Endothelial cell of umbilical vein (primary cell): ENCODE measurements around the gene PIRT. TPM values are rescaled to one million over a fixed set of nuclear protein-coding genes. Genes with fewer than 3 reads are reported as not detected.

ENCODE experiments used
- BruUV-seq: library from RNA; stranded (reverse); fragments of 400-500 nt; replicated peaks from 2 replicates; lab custom pipeline; 2021; lab: Mats Ljungman, UMichigan
- CTCF ChIA-PET: fragments of 300-600, 350-600 bp; sonication (Branson Sonifier 250); formaldehyde crosslinking; loops from one replicate; lab custom pipeline; 2021; ENCODE audit warnings: antibody characterized with exemption, inconsistent platforms; lab: Charles Lee
- POLR2A ChIA-PET: fragments of 300-600, 350-600 bp; sonication (Branson Sonifier 250); formaldehyde crosslinking; loops from one replicate; lab custom pipeline; 2021; ENCODE audit warnings: antibody characterized with exemption, inconsistent platforms; lab: Charles Lee
- DNase-seq: peaks from one replicate; pipeline ENCODE4 v3.0.0-alpha.2; 2011; ENCODE audit warnings: low read depth, low spot score
- FAIRE-seq: peaks from 2 replicates; lab custom pipeline; 2011; peaks lifted over from hg19 to GRCh38; lab: Jason Lieb, UNC
- H2AFZ ChIP-seq: 2 replicates; pipeline ENCODE4 v1.6.0; 2012; ENCODE audit warnings: low read depth, low read length, control low read depth, inconsistent platforms
- H3K27ac ChIP-seq: 2 replicates; pipeline ENCODE4 v1.5.1; 2011; ENCODE audit warnings: low read depth, mild to moderate bottlenecking, control low read depth, low read length, moderate library complexity; ENCODE audit not compliant: insufficient read depth
- H3K27me3 ChIP-seq, 2 experiments: 2 replicates each; pipeline versions ENCODE4 v1.6.0 to v1.6.1; 2011; ENCODE audit warnings: low read length in 2 of 2, mixed read lengths in 1 of 2; ENCODE audit not compliant: control insufficient read depth in 2 of 2, insufficient read depth in 2 of 2
- H3K36me3 ChIP-seq, 2 experiments: 2 replicates in 1 of 2; 3 replicates in 1 of 2; pipeline ENCODE4 v1.5.1; 2011; ENCODE audit warnings: low read length in 2 of 2, mild to moderate bottlenecking in 1 of 2, moderate library complexity in 1 of 2; ENCODE audit not compliant: control insufficient read depth in 2 of 2, insufficient read depth in 2 of 2; ENCODE audit errors: extremely low read depth in 1 of 2
- H3K4me1 ChIP-seq: 3 replicates; pipeline ENCODE4 v1.5.1; 2011; ENCODE audit warnings: mild to moderate bottlenecking, low read length; ENCODE audit not compliant: control insufficient read depth, insufficient read depth; ENCODE audit errors: extremely low read depth
- H3K4me2 ChIP-seq: 2 replicates; pipeline ENCODE4 v1.6.1; 2011; ENCODE audit warnings: low read length, control low read depth, mixed read lengths; ENCODE audit not compliant: insufficient read depth
- H3K4me3 ChIP-seq, 3 experiments: fragments of 200-600 bp in 1 of 3; sonication (generic), shearing (Covaris generic) in 1 of 3; replicated peaks in 1 of 3; 2 replicates each; pipeline ENCODE4 v1.5.1; 2011 to 2016; ENCODE audit warnings: control low read depth in 3 of 3, low read length in 3 of 3, mild to moderate bottlenecking in 2 of 3, inconsistent platforms in 1 of 3, low read depth in 1 of 3, moderate library complexity in 1 of 3; ENCODE audit not compliant: insufficient read depth in 1 of 3
- H3K79me2 ChIP-seq: 2 replicates; pipeline ENCODE4 v1.6.0; 2012; ENCODE audit warnings: low read length, inconsistent platforms; ENCODE audit not compliant: control insufficient read depth, insufficient read depth
- H3K9ac ChIP-seq: replicated peaks from 2 replicates; pipeline ENCODE3; 2011; ENCODE audit warnings: low read length, control low read depth; ENCODE audit not compliant: insufficient read depth; ENCODE audit errors: extremely low read depth
- H3K9me1 ChIP-seq: replicated peaks from 3 replicates; pipeline ENCODE4 v1.6.0; 2011; ENCODE audit warnings: mild to moderate bottlenecking, low read length; ENCODE audit not compliant: control insufficient read depth, insufficient read depth; ENCODE audit errors: extremely low read depth
- H3K9me3 ChIP-seq: replicated peaks from 2 replicates; pipeline ENCODE4 v1.5.1; 2012; ENCODE audit warnings: low read length, inconsistent platforms; ENCODE audit not compliant: control insufficient read depth, insufficient read depth
- H4K20me1 ChIP-seq: replicated peaks from 2 replicates; pipeline ENCODE3; 2011; ENCODE audit warnings: mild to moderate bottlenecking, low read length; ENCODE audit not compliant: control insufficient read depth, insufficient read depth; ENCODE audit errors: extremely low read depth
- EZH2 ChIP-seq: IDR thresholded peaks from 2 replicates; pipeline ENCODE4 v1.6.1; 2012; ENCODE audit warnings: borderline replicate concordance, low read depth, mild to moderate bottlenecking, moderate library complexity, low read length, inconsistent platforms; ENCODE audit not compliant: severe bottlenecking
- FOS ChIP-seq: IDR thresholded peaks from 2 replicates; pipeline ENCODE4 v1.6.1; 2011; ENCODE audit warnings: mild to moderate bottlenecking, low read length, moderate library complexity, borderline replicate concordance; ENCODE audit not compliant: insufficient read depth
- GATA2 ChIP-seq: IDR thresholded peaks from 2 replicates; pipeline ENCODE4 v1.7.0; 2011; ENCODE audit warnings: low read depth, mild to moderate bottlenecking, moderate library complexity, mixed read lengths, low read length; ENCODE audit not compliant: insufficient read length, insufficient read depth
- JUN ChIP-seq: IDR thresholded peaks from 2 replicates; pipeline ENCODE4 v1.6.1; 2011; ENCODE audit warnings: borderline replicate concordance, low read depth; ENCODE audit not compliant: insufficient read length, insufficient read depth
- MYC ChIP-seq: IDR thresholded peaks from one replicate; pipeline ENCODE4 v1.6.1; 2011; ENCODE audit warnings: mild to moderate bottlenecking, low read depth, low read length
- POLR2A ChIP-seq: IDR thresholded peaks from 2 replicates; pipeline ENCODE4 v1.6.1; 2012; ENCODE audit warnings: low read depth, mild to moderate bottlenecking, control low read depth, low read length
- POLR2AphosphoS5 ChIP-seq: IDR thresholded peaks from 2 replicates; pipeline ENCODE4 v1.6.1; 2012; ENCODE audit warnings: low read depth, mild to moderate bottlenecking, control low read depth, low read length, moderate library complexity; ENCODE audit not compliant: insufficient read depth
- dilution Hi-C: fragments of 300-500 bp; cut with MboI; formaldehyde crosslinking; loops from one replicate; pipeline ENCODE4 v1.15.0; 2019; ENCODE audit warnings: low sequenced_read_pairs; ENCODE audit not compliant: extremely low pct_ligation_motif_present
- intact Hi-C: fragments of 100-400 bp; cut with micrococcal nuclease; formaldehyde crosslinking; loops from one replicate; pipeline ENCODE4 v1.10.0; 2022
- polyA plus RNA-seq, 4 experiments: library from polyadenylated mRNA; depleted of rRNA in 3 of 4; stranded (reverse) in 3 of 4; unstranded in 1 of 4; fragments of >200 nt; gene quantifications; 2 replicates each; pipeline versions ENCODE4 v1.2.1 to v1.2.3, GENCODE V29; 2011 to 2012; ENCODE audit warnings: missing spikeins in 1 of 4
- total RNA-seq: library from RNA; stranded (reverse); gene quantifications from 2 replicates; pipeline ENCODE4 v1.2.3, GENCODE V29; 2021
- TF ChIP-seq, protein P1 (sequence below), 2 donors: IDR thresholded peaks; 1 replicate in 1 of 2; 2 replicates in 1 of 2; pipeline ENCODE4 v1.5.1; 2011; ENCODE audit warnings: low read length in 2 of 2, mild to moderate bottlenecking in 2 of 2, moderate library complexity in 2 of 2, control low read depth in 1 of 2, inconsistent platforms in 1 of 2, low read depth in 1 of 2; ENCODE audit not compliant: insufficient read depth in 1 of 2; ENCODE audit errors: extremely low read depth in 1 of 2
- TF ChIP-seq, protein P2 (sequence below): IDR thresholded peaks from 2 replicates; pipeline ENCODE4 v1.6.1; 2011; ENCODE audit not compliant: insufficient read depth, insufficient read length

PIRT gene
- total and polyA plus RNA-seq, 2 donors (not counting 3 experiments of a cell fraction or from before 2014, with no cell fraction given) = not detected

- H4K20me1 ChIP-seq = no peaks in the 10 kb centered on the region
- no peaks in the 10 kb centered on the region for H3K79me2 ChIP-seq
- POLR2A ChIA-PET = no interaction called here
- intact Hi-C loops = no loop called here
- TF ChIP-seq EZH2 = no peak
- TF ChIP-seq POLR2A = no peak
- TF ChIP-seq, protein P1, sequence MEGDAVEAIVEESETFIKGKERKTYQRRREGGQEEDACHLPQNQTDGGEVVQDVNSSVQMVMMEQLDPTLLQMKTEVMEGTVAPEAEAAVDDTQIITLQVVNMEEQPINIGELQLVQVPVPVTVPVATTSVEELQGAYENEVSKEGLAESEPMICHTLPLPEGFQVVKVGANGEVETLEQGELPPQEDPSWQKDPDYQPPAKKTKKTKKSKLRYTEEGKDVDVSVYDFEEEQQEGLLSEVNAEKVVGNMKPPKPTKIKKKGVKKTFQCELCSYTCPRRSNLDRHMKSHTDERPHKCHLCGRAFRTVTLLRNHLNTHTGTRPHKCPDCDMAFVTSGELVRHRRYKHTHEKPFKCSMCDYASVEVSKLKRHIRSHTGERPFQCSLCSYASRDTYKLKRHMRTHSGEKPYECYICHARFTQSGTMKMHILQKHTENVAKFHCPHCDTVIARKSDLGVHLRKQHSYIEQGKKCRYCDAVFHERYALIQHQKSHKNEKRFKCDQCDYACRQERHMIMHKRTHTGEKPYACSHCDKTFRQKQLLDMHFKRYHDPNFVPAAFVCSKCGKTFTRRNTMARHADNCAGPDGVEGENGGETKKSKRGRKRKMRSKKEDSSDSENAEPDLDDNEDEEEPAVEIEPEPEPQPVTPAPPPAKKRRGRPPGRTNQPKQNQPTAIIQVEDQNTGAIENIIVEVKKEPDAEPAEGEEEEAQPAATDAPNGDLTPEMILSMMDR (IDR thresholded peaks at IDR 0.05; ENCODE audit: extremely low read depth in 1 of 2, insufficient read depth in 1 of 2, low read depth in 1 of 2, low read length in 2 of 2) = no peak
- no peaks in the 10 kb centered on the region for H3K4me1 ChIP-seq
- H3K27me3 ChIP-seq = no peaks in the 10 kb centered on the region
- H3K27ac ChIP-seq = no peak overlapping the region
- H2AFZ ChIP-seq = no peak overlapping the region
- no peaks in the 10 kb centered on the region for H3K9me3 ChIP-seq
- no peaks in the 10 kb centered on the region for H3K9me1 ChIP-seq
- dilution Hi-C loops = no loop called here
- BruUV-seq = no TSS peak
- H3K4me2 ChIP-seq = no peak overlapping the region
- no peak overlapping the region for H3K9ac ChIP-seq
- DNase-seq (no peak), FAIRE-seq (no peak)
- no peak overlapping the region for H3K4me3 ChIP-seq
- CTCF ChIA-PET = no interaction called here
- H3K36me3 ChIP-seq = no peaks in the 10 kb centered on the region
These were observed 48.1 kb downstream of the PIRT start for GRCh38 chr17:10789694-10790271.

DNA sequence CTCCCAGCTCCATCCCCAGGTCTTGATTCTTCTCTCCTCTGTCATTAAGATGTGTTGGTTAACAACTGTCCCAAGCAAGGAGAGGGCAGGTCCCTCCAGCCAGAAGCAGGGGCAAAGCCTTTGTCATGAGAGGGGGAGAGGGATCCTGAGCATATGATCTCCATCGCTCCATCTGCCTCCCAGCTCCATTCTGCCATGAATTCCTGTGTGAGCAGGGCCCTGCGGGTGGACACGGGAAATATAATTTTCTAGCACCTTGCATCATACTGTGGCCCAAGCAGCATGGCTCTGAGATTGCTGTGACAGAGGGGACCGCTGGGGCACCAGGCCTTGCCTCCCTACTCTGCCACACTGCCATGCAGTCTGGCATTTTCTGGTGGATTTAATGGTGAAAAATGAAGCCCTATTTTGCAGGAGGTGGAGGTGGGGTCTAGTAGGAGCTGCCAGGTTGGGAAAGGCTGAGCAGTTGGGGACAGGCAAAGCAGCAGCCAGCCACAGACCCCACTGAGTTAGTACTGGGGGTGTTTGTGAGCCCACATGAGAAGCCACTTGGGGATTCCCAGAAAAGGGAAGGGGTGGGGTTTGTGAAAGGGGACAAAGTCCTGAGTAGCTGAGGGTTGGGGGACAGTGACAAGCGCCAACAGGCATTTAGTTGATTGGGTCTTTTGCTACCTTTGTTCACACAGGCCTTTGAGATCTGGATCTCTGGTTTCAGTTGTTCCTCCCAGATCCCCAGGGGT lies 50.4 kb downstream of the PIRT start:
- H3K27ac ChIP-seq = no peak overlapping the region
- H3K4me3 ChIP-seq = no peak overlapping the region
- no peaks in the 10 kb centered on the region for H3K4me1 ChIP-seq
- H4K20me1 ChIP-seq = no peaks in the 10 kb centered on the region
- BruUV-seq = no TSS peak
- H3K9me1 ChIP-seq = no peaks in the 10 kb centered on the region
- dilution Hi-C loops (no loop called here), intact Hi-C loops (no loop called here)
- no peaks in the 10 kb centered on the region for H3K9me3 ChIP-seq
- no peak overlapping the region for H3K4me2 ChIP-seq
- ChIA-PET POLR2A (no interaction called here), CTCF (interaction anchor here (1.2 kb wide), 1 partner anchor 50 kb away, joined by 3 read pairs; no protein-coding TSS in a partner anchor)
- no peak overlapping the region for H3K9ac ChIP-seq
- H3K27me3 ChIP-seq = no peaks in the 10 kb centered on the region
- DNase-seq = no peak
- no peak overlapping the region for H2AFZ ChIP-seq
- no peak for TF ChIP-seq POLR2AphosphoS5
- TF ChIP-seq JUN = no peak
- TF ChIP-seq POLR2A = no peak
- TF ChIP-seq, protein P1 (IDR thresholded peaks at IDR 0.05; ENCODE audit: extremely low read depth in 1 of 2, insufficient read depth in 1 of 2, low read depth in 1 of 2, low read length in 2 of 2) = no peak
- TF ChIP-seq MYC = no peak
- TF ChIP-seq FOS = no peak
- TF ChIP-seq, protein P2, sequence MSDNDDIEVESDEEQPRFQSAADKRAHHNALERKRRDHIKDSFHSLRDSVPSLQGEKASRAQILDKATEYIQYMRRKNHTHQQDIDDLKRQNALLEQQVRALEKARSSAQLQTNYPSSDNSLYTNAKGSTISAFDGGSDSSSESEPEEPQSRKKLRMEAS = no peak
- TF ChIP-seq GATA2 = no peak
- no peak for FAIRE-seq
- no peaks in the 10 kb centered on the region for H3K36me3 ChIP-seq
- H3K79me2 ChIP-seq = no peaks in the 10 kb centered on the region
